T47D (cell line): Measurements from ENCODE around the gene SPEF1.

Experiments
- DNase-seq, 2 experiments: peaks; one replicate each; pipeline versions ENCODE4 v3.0.0 to v3.0.0-alpha.2; 2011 to 2012; ENCODE audit warnings: low read depth in 1 of 2, low spot score in 1 of 2
- JUND ChIP-seq: IDR thresholded peaks from 2 replicates; pipeline ENCODE4 v1.6.1; 2012; ENCODE audit warnings: low read depth
- in situ Hi-C: cut with HindIII; loops from 2 replicates; pipeline ENCODE4 v1.10.0; 2016; ENCODE audit warnings: low sequenced_read_pairs, low pct_unique_long_range_greater_than_20kb

The SPEF1 gene

DNA sequence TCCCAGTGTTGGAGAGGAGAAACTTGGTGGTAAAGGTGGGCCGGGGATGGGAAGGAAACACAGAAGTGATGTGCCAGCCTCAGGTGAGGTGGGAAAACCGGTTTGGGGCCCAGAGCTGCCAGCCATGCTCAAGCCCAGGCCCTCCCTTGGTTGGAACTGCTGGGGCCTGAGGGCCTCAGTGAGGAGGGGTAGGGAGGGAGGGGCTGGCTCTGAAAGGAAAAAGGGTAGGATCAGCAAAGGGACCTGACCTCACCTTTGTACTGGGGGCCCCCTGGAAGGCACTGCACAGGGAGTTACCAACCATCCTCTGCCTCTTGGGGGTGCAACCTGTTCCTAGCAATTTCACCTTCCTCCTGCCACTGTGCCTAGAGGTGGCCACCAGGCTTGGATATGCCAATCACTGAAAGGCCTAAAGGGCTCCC is 1.8 kb upstream of the SPEF1 start:
- peak in 1 of 2 experiments; percentile 60 for DNase-seq
- no peak for TF ChIP-seq JUND
- in situ Hi-C loops: no loop called here

DNA sequence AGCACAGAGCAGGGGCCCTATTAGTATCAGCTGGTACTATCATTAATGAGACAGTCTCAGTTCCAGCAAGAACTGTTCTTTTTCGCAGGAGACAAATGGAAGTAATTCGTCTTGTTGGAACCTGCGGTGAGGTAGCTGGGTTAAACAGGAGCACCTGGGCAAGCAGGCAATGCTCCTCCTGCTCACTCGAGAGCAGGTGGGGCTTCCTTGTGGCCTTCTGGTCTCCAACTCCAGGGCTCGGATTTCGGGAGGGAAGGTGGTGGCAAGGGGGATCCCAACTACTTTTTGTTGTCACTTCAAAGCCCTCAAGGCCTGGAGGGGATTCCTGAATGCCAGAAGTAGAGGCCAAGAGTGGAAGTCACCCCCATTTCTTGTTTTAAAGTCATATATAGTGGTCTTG is 1.3 kb upstream of the SPEF1 start:
- no peak for TF ChIP-seq JUND
- in situ Hi-C loops: no loop called here
- no peak for DNase-seq

DNA sequence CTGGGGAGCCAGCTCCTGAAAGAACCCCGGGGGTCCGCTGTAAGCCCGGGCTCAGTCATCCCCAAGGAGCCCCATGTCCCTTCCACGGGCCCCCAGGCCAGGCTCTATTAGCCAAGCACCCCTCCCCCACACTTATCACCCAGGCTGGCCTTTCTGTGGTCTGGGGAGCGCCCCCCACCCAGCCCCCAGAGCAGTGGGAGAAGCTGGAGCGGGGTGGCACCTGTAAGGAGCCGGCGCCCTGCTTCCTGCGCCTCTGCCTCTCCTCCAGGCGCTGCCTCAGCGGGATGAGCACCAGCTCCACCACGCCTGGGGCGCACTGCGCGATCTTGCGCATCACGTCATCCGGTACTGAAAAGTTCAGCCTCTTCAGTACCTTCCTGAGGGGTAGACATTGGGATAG is 2.3 kb downstream of the SPEF1 start:
- no peak for TF ChIP-seq JUND
- in situ Hi-C loops: no loop called here

DNA sequence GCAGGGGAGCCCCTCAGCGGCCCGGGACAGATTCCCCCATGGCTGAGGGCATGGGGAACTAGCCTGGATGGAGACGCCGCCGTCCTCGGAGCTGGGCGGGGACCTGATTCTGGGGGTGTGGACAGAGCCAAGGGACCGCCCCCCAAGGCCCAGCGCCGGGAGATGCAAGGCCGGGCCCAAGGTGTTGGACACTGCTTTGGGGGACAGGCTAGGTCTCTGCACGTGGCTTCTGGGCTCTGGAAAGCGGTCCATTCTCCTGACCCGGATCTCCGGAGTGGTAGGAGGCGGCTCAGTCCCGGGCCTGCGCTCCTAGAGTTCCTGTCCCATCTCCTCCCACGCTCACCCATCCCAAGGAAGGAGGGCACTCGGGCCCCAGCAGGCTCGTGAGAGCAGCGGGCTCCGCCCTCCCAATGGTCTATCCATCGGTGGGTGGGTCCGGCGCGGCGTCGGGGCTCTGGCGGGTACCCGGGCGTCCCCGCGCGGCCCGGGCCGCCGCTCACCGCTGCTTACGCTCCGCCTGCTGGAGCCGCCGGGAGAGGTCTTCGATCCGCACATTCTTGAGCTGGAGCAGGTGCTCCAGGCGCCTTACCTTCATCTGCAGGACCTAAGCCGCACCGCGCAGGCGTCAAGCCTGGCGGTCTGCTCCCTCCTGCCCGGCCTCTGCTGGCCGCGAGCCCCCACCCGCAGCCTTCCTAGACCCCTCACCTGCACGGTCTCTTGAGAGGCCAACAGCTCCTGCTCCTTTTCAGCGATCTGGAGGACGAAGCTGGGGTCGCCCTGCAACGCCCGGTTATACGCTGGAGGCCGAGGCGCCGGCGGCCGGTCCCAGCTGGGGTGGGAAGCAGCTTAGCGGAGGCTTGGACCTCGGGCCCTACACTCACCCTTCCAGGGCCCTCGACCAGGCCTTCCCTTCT is 3.3 kb downstream of the SPEF1 start:
- DNase-seq: peak; percentile 56 to 80
- in situ Hi-C loops: no loop called here
- TF ChIP-seq JUND: no peak

More for the DNA sequence above, 2.3 kb downstream of the SPEF1 start:
- no peak for DNase-seq

DNA sequence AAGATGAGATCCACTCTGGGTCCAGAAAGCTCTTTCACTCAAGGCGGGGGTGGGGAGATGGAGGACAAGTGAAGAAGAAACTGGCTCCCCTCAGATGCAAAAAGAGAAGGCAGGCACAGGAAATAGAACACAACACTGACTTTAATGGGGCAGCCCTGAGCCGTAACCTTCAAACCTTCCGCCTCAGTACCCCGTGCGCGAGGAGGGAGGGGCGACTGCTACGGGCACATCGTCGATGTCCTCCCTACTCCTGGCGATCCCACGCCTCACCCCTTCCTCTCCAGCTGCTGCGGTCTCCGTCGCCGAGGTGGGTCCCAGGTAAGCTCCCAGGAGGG is 3.9 kb downstream of the SPEF1 start:
- no peak for DNase-seq
- no peak for TF ChIP-seq JUND
- in situ Hi-C loops: no loop called here

DNA sequence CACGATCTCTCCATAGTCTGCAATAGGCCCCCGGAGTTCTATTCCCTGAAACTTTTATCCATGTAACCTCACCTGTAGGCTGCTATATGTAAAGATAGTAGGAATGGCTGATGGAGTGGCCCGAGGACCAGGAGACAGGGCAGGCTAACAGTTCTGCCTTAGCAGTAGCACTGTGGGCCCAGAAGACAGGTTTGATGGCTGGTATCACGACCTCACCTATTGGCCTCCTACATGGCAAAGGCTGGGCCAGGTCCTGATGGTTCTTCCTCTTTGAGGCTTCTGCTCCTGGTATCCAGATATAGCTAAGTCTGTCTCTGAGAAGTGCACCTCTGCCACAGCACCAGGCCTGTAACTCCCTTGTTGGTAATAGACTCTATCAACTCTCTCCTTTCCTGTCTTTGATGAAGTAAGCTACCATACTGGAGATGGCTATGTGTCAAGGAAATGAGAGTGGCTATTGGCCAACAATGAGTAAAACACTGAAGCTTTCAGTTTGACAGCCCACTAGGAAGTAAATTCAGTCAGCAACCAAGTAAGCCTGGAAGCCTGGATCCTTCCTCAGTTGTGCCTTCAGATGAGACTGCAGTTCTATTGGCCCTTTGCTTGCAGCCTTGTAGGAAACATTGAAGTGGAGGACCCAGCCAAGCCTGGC is 5.7 kb downstream of the SPEF1 start:
- no peak for DNase-seq
- in situ Hi-C loops: no loop called here
- TF ChIP-seq JUND: no peak

DNA sequence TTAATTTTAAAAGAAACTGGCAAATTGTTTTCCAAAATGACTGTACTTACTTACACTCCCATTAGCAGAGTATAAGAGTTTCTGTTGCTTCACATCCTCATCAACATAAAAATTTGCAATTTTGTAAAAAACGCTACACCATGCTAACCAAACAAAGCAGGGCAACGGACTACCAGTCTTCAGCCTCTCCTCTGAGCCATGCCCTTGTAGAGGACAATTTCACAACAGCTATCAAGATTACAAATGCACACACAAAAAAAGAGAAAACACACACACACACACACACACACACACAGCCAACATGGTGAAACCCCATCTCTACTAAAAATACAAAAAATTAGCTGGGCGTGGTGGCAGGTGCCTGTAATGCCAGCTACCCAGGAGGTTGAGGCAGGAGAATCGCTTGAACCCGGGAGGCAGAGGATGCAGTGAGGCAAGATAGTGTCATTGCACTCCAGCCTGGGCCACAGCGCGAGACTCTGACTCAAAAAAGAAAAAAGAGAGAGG is 9.6 kb downstream of the SPEF1 start:
- no peak for TF ChIP-seq JUND
- DNase-seq: no peak
- in situ Hi-C loops: no loop called here

DNA sequence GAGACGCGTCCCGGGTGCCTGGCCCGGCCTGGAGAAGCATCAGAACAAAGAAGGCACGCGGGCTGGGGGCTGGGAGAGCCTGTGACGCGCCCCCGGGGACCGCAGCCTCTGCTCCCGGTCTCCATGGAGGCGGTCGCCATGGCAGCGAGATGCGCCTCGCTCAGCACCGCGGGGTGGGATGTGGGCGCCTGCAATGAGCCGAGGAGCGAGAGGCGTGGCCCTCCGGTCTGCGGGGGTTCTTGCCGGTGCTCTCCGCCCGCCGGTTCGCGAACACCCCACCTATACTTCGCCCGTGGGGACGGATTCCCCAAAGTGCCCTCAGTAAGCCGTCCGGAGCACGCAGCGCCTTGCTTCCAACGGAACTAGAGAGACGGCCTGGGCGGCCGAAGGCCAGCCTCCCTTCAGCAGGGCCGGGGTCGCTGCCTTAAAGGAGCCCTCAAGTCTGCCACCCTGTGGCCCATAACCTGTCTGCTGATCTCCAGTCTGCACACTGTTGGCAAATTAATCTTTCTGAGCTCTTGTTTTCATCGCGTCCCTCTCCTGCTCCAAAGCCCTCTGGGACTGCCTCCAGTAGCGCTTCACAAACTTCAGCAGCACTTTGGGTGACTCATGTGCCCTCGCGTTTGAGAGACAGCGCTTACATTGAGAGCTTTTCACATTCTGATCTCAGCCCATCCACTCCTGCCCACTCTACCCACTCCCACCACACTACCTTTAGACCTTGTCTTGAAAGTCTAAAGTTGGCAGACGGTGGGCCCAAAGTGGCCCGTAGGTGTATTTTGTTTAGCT is 12.7 kb downstream of the SPEF1 start:
- in situ Hi-C loops: no loop called here
- DNase-seq: peak in 1 of 2 experiments; percentile 71
- TF ChIP-seq JUND: no peak

DNA sequence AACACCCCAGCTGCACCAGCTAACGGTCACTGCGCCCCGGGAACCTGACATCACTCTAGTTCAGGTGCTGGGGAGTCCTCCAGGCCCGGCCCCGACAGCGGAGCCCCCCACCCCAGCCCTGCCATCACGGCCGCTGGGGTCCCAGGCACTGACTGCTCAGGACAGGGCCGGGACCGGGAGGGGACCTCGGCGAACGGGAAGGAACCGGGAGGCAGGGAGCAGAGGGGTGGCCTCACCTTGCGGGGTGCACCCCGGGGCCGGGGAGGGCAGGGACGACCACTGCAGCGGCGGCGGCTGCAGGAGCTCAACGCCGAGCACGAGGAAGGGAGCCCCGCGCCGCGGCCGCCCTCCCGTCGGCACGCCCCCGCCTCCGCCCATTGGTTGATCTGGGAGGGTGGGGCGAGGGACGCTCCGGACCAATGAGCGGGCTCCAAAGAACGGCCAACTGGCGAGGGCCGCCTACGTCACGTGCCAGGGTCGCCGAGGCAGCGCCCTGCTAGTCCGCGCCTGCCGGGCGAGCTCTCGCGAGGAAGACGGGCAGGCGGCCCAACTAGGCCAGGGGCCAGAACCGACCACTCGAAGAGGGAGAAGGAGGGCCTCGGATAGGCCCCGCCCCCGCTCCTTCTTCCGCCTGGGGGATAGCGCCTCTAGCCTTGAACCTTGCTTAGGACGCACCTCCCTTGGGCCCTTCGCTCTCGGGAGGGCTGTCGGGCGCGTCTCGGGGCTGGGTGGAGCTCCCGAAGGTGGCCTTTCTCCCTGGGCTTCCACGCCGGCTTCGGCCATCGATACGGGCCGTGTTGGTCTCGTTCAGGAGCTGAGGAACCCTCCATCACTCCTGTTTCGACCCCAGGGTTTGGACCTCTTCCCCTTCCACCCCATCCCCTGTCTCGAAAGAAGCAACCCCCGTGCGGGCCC is 13.6 kb downstream of the SPEF1 start, which contains the start of gene ADISSP:
Gene ADISSP (minus strand): TSS at position 327 of the 915 bp plus-strand sequence. CDS start 7,653 bp downstream, outside the sequence.
- in situ Hi-C loops: no loop called here
- peak; percentile 98 for DNase-seq
- TF ChIP-seq JUND: no peak

DNA sequence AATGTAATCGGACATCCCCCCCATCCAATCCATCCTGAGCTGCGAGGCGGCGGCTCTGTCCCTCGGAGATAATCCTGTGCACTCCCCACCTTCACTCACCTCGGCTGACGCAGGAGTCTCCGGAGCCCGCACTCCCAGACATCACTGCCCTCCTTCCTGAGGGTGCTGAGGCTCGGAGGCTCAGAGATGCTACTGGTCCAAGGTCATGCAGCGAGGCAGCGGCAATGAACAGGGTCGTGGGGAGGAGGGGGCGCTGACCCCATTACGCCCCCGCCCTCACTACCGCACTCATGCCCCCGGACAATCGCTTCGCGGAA is 14.2 kb downstream of the SPEF1 start:
- in situ Hi-C loops: no loop called here
- DNase-seq: no peak
- TF ChIP-seq JUND: no peak

DNA sequence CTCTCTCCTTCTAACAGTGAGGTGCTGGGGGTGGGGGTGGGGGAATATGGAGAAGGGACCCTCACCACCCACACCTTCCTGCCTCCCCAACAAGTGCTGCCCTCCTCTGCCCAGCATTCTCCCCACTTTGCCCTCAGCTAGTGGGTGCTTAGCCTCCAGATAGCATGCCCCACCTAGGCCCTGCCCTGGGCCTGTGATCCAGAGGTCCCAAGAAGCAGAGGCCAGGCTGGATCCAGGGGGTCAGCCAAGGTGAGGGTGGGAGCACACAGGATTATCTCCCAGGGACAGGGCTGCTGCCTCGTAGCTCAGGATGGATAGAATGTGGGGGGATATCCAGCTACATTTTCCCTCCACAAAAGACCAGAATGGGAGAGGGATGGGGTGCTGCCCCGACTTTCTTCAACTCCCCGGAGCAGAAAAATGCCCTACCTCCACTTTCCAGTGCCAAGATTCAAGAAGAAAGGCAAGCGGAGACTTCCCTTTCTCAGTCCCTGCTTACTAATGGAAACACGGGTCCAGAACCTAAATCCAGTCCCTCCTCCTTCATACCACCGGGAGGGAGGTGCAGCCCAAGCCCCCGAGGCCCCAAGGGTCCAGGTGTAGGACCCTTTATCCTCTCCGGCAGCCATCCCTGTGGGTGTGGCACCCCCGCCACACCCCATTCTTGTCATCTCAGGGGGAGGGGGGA is 14.7 kb downstream of the SPEF1 start:
- in situ Hi-C loops: no loop called here
- no peak for DNase-seq
- no peak for TF ChIP-seq JUND
